GM12878 (cell line): ENCODE measurements around the gene NDST3.

Source experiments
- BACH1 ChIP-seq: fragments of 450-650 bp; IDR thresholded peaks from 2 replicates; pipeline ENCODE4 v1.6.1; 2017; ENCODE audit warnings: mild to moderate bottlenecking, borderline replicate concordance
- CTCF ChIP-seq, 3 experiments: IDR thresholded peaks in 2 of 3; conservative IDR thresholded peaks in 1 of 3; 2 replicates each; pipeline ENCODE4 v1.5.1; 2011; ENCODE audit warnings: low read depth in 3 of 3, low read length in 3 of 3, mild to moderate bottlenecking in 3 of 3, control low read depth in 2 of 3, moderate library complexity in 2 of 3, inconsistent platforms in 1 of 3, mixed read lengths in 1 of 3; ENCODE audit not compliant: control insufficient read depth in 2 of 3, insufficient read depth in 1 of 3; ENCODE audit errors: extremely low read depth in 1 of 3
- E2F4 ChIP-seq: IDR thresholded peaks from 2 replicates; pipeline ENCODE4 v1.6.1; 2012; ENCODE audit warnings: low read depth, low read length, improper control_type of control experiment
- ELK1 ChIP-seq: IDR thresholded peaks from 2 replicates; pipeline ENCODE4 v1.6.1; 2012; ENCODE audit warnings: low read depth, low read length, improper control_type of control experiment
- GABPA ChIP-seq: IDR thresholded peaks from 2 replicates; pipeline ENCODE4 v1.6.1; 2014; ENCODE audit warnings: antibody characterized with exemption, low read depth, mild to moderate bottlenecking, inconsistent platforms
- POLR2AphosphoS5 ChIP-seq: IDR thresholded peaks from 2 replicates; pipeline ENCODE4 v1.6.1; 2011; ENCODE audit warnings: mild to moderate bottlenecking, low read length, inconsistent platforms
- TAF1 ChIP-seq: IDR thresholded peaks from 2 replicates; pipeline ENCODE4 v1.6.1; 2011; ENCODE audit warnings: mild to moderate bottlenecking, low read depth, low read length, borderline replicate concordance
- ZNF24 ChIP-seq: fragments of 450-650 bp; IDR thresholded peaks from 2 replicates; pipeline ENCODE4 v1.6.1; 2017; ENCODE audit warnings: antibody characterized with exemption, mild to moderate bottlenecking

GRCh38 chr4:118265312-118266144, 231.2 kb downstream of the NDST3 start:
- TF ChIP-seq CTCF (IDR thresholded peaks at IDR 0.05 in 2 of 3, conservative IDR thresholded peaks at IDR 0.05 in 1 of 3; ENCODE audit: control insufficient read depth in 2 of 3, extremely low read depth in 1 of 3, insufficient read depth in 1 of 3, low read depth in 3 of 3, low read length in 3 of 3) (no peak), E2F4 (no peak), ZNF24 (no peak), TAF1 (no peak), ELK1 (no peak), BACH1 (no peak), POLR2AphosphoS5 (no peak), GABPA (no peak)
